ENCODE results near the gene MYO10. TPM values are rescaled to one million over a fixed set of nuclear protein-coding genes. Genes with fewer than 3 reads are reported as not detected.

The MYO10 gene
- total and polyA plus RNA-seq, 2 of the 8 experiments (the other 6 are each of a cell fraction or from before 2014, with no cell fraction given) = 21.5 to 107 TPM

DNA sequence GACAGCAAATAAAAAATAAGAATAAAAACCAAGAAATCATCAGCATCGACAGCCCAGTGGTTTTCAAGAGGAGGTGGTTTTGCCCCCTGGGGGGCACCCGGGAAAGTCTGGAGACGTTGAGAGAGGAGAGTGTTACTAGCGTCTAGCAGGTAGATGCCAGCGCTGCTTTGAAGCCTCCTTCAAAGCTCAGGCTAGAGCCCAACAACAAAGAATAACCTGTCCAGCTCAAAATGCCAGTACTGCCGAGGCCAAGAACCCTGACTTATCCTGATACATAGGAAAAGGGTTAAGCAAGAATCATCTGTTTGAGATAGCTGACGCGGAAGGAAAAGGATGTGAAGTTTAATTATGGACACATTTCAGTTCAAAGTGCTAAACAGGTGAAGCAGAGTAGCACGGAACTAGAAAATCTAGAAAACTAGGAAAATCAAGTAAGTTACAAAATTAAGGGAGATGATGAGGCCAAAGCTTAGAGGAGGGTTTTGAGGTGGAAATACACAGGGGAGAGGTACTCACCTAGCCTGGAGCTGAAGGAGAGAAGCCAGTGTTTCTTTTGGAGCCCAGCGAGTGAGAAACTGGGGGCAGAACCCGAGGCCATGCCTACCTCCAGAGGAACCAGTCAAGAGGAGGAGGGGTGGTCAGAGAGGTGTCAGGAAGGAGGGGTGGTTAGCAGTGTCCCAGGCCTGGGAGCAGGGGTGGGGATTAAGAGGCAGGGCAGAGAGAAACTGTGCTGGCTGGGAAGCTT, 198.3 kb downstream of the MYO10 start (continued):
- no peak for TF ChIP-seq RAD21 (IDR thresholded peaks at IDR 0.05 in 1 of 2, conservative IDR thresholded peaks at IDR 0.05 in 1 of 2; ENCODE audit: low read depth in 2 of 2, low read length in 2 of 2)
- TF ChIP-seq ATF3 (IDR thresholded peaks at IDR 0.05; ENCODE audit: insufficient read depth, low read depth, low read length) = no peak
- TF ChIP-seq EZH2 (IDR thresholded peaks at IDR 0.05; ENCODE audit: low read depth, low read length, severe bottlenecking) = no peak
- TF ChIP-seq FOSL1 (IDR thresholded peaks at IDR 0.05; ENCODE audit: insufficient read depth, low read depth, low read length) = no peak
- no peak for TF ChIP-seq EP300 (IDR thresholded peaks at IDR 0.05; ENCODE audit: borderline replicate concordance in 1 of 2, low read depth in 2 of 2, low read length in 2 of 2)
- no peak for TF ChIP-seq CREB1 (IDR thresholded peaks at IDR 0.05)
- no peak for TF ChIP-seq TEAD4 (IDR thresholded peaks at IDR 0.05; ENCODE audit: low read depth, low read length)
- no peak for TF ChIP-seq MAFK (IDR thresholded peaks at IDR 0.05; ENCODE audit: low read depth, low read length)
- no peak for TF ChIP-seq RNF2 (IDR thresholded peaks at IDR 0.05; ENCODE audit: borderline replicate concordance, low read depth, low read length, missing control alignments, poor library complexity, severe bottlenecking)
- no peak for TF ChIP-seq CEBPB (IDR thresholded peaks at IDR 0.05; ENCODE audit: low read depth, low read length)
